ENCODE data around the gene ATG2B. TPM values are rescaled to one million over a fixed set of nuclear protein-coding genes. Genes with fewer than 3 reads are reported as not detected.

The ATG2B gene
- total RNA-seq, 1 experiment from 2014 or later: 19.4 TPM

DNA sequence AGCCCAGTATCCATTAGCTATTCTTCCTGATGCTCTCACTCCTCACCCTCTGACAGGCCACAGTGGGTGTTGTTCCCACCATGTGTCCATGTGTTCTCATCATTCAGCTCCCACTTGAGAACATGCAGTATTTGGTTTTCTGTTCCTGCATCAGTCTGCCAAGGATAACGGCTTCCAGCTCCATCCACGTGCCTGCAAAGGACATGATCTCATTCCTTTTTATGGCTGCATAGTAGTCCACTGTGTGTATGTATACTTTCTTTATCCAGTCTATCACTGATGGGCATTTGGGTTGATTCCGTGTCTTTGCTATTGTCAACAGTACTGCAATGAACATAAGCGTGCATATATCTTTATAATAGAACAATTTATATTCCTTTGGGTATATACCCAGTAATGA, 8.9 kb downstream of the ATG2B start:
- Mint-ChIP-seq H3K27ac (ENCODE audit: unreplicated experiment) (no peak overlapping the region), H3K4me1 (ENCODE audit: low read depth, unreplicated experiment) (peaks cover 7% of the 10 kb centered on the region), H3K27me3 (ENCODE audit: insufficient read depth, unreplicated experiment) (no peaks in the 10 kb centered on the region), H3K4me3 (ENCODE audit: unreplicated experiment) (no peak overlapping the region), H3K36me3 (ENCODE audit: insufficient read depth, unreplicated experiment) (no peaks in the 10 kb centered on the region), H3K9me3 (ENCODE audit: unreplicated experiment) (no peaks in the 10 kb centered on the region)
- no peaks in the 10 kb centered on the region for H3K27me3 ChIP-seq (replicated peaks; ENCODE audit: control insufficient read depth, insufficient read depth, low read length)
- ChIA-PET CTCF (interaction anchor here (0.6 kb wide), 1 partner anchor 9 kb away, joined by 3 read pairs; no protein-coding TSS in a partner anchor), POLR2A (no interaction called here)
- H3K36me3 ChIP-seq (ENCODE audit: control insufficient read depth, insufficient read depth, low read length): no peaks in the 10 kb centered on the region
- no peak overlapping the region for H3K4me3 ChIP-seq (ENCODE audit: low read depth, low read length)
- intact Hi-C loops (cut with micrococcal nuclease; ENCODE audit: unreplicated experiment): no loop called here
- no peaks in the 10 kb centered on the region for H3K4me1 ChIP-seq
- TF ChIP-seq, protein P1, sequence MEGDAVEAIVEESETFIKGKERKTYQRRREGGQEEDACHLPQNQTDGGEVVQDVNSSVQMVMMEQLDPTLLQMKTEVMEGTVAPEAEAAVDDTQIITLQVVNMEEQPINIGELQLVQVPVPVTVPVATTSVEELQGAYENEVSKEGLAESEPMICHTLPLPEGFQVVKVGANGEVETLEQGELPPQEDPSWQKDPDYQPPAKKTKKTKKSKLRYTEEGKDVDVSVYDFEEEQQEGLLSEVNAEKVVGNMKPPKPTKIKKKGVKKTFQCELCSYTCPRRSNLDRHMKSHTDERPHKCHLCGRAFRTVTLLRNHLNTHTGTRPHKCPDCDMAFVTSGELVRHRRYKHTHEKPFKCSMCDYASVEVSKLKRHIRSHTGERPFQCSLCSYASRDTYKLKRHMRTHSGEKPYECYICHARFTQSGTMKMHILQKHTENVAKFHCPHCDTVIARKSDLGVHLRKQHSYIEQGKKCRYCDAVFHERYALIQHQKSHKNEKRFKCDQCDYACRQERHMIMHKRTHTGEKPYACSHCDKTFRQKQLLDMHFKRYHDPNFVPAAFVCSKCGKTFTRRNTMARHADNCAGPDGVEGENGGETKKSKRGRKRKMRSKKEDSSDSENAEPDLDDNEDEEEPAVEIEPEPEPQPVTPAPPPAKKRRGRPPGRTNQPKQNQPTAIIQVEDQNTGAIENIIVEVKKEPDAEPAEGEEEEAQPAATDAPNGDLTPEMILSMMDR (IDR thresholded peaks at IDR 0.05; ENCODE audit: insufficient read depth in 1 of 2, low read depth in 1 of 2, low read length in 1 of 2, severe bottlenecking in 1 of 2, unreplicated experiment in 1 of 2): no peak
- no TSS peak for BruUV-seq (replicated peaks)
- DNase-seq: no peak
- H3K9me3 ChIP-seq: no peaks in the 10 kb centered on the region

DNA sequence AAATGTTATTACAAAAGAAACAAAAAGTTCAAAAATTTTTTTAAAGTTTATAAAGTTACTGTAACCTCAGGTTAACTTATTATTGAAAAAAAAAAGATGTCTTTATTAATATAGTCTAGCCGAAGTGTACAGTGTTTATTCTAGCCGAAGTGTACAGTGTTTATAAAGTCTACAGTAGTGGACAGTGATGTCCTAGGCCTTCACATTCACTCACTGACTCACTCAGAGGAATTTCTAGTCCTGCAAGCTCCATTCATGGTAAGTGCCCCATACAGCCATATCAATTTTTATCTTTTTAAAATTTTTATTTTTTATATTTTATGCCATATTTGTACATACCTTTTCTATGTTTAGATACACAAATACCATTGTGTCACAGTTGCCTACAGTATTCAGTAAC, 10.4 kb downstream of the ATG2B start:
- POLR2A ChIA-PET: no interaction called here
- Histone ChIP-seq H3K36me3 (ENCODE audit: control insufficient read depth, insufficient read depth, low read length) (no peaks in the 10 kb centered on the region), H3K9me3 (no peaks in the 10 kb centered on the region), H3K27me3 (replicated peaks; ENCODE audit: control insufficient read depth, insufficient read depth, low read length) (no peaks in the 10 kb centered on the region), H3K4me1 (no peaks in the 10 kb centered on the region), H3K4me3 (ENCODE audit: low read depth, low read length) (no peak overlapping the region)
- TF ChIP-seq, protein P1 (IDR thresholded peaks at IDR 0.05; ENCODE audit: insufficient read depth in 1 of 2, low read depth in 1 of 2, low read length in 1 of 2, severe bottlenecking in 1 of 2, unreplicated experiment in 1 of 2): no peak
- DNase-seq: no peak
- H3K4me3 Mint-ChIP-seq (ENCODE audit: unreplicated experiment): no peak overlapping the region
- intact Hi-C loops (cut with micrococcal nuclease; ENCODE audit: unreplicated experiment): no loop called here
- no peaks in the 10 kb centered on the region for H3K36me3 Mint-ChIP-seq (ENCODE audit: insufficient read depth, unreplicated experiment)
- no TSS peak for BruUV-seq (replicated peaks)
- H3K4me1 Mint-ChIP-seq (ENCODE audit: low read depth, unreplicated experiment): peaks cover 7% of the 10 kb centered on the region
- no peak overlapping the region for H3K27ac Mint-ChIP-seq (ENCODE audit: unreplicated experiment)
- H3K9me3 Mint-ChIP-seq (ENCODE audit: unreplicated experiment): no peaks in the 10 kb centered on the region
- no peaks in the 10 kb centered on the region for H3K27me3 Mint-ChIP-seq (ENCODE audit: insufficient read depth, unreplicated experiment)
- CTCF ChIA-PET: no interaction called here

DNA sequence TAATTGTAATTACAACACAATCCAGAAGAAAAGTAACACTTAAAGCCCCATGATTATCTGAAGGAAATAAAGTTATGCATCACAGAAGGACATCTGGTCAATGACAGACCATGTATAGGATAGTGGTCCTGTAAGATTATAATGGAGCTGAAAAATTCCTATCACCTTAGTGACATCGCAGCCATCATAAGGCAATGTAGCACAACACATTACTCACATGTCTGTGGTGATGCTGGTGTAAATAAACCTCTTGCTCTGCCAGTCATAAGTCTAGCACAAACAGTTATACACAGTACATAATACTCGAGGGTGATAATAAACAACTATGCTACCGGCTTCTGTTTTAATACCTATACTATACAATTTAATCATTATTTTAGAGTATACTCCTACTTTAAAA, 11.2 kb downstream of the ATG2B start:
- ChIA-PET POLR2A (no interaction called here), CTCF (no interaction called here)
- TF ChIP-seq, protein P1 (IDR thresholded peaks at IDR 0.05; ENCODE audit: insufficient read depth in 1 of 2, low read depth in 1 of 2, low read length in 1 of 2, severe bottlenecking in 1 of 2, unreplicated experiment in 1 of 2): no peak
- H3K27me3 ChIP-seq (replicated peaks; ENCODE audit: control insufficient read depth, insufficient read depth, low read length): no peaks in the 10 kb centered on the region
- no peaks in the 10 kb centered on the region for H3K4me1 ChIP-seq
- H3K4me3 Mint-ChIP-seq (ENCODE audit: unreplicated experiment): no peak overlapping the region
- no peaks in the 10 kb centered on the region for H3K36me3 ChIP-seq (ENCODE audit: control insufficient read depth, insufficient read depth, low read length)
- no peaks in the 10 kb centered on the region for H3K9me3 ChIP-seq
- no peak overlapping the region for H3K4me3 ChIP-seq (ENCODE audit: low read depth, low read length)
- BruUV-seq (replicated peaks): no TSS peak
- H3K27ac Mint-ChIP-seq (ENCODE audit: unreplicated experiment): no peak overlapping the region
- H3K9me3 Mint-ChIP-seq (ENCODE audit: unreplicated experiment): no peaks in the 10 kb centered on the region
- no peak for DNase-seq
- H3K36me3 Mint-ChIP-seq (ENCODE audit: insufficient read depth, unreplicated experiment): no peaks in the 10 kb centered on the region
- intact Hi-C loops (cut with micrococcal nuclease; ENCODE audit: unreplicated experiment): no loop called here
- no peaks in the 10 kb centered on the region for H3K27me3 Mint-ChIP-seq (ENCODE audit: insufficient read depth, unreplicated experiment)
- peaks cover 2% of the 10 kb centered on the region for H3K4me1 Mint-ChIP-seq (ENCODE audit: low read depth, unreplicated experiment)

All from Caco-2 (cell line).